Endothelial cell of umbilical vein (primary cell): Measurements from ENCODE around the gene TDRD10. TPM values are rescaled to one million over a fixed set of nuclear protein-coding genes. Genes with fewer than 3 reads are reported as not detected.

Experiments used
- BruUV-seq: library from RNA; stranded (reverse); fragments of 400-500 nt; replicated peaks from 2 replicates; lab custom pipeline; 2021; lab: Mats Ljungman, UMichigan
- CTCF ChIA-PET: fragments of 300-600, 350-600 bp; sonication (Branson Sonifier 250); formaldehyde crosslinking; loops from one replicate; lab custom pipeline; 2021; ENCODE audit warnings: antibody characterized with exemption, inconsistent platforms; lab: Charles Lee
- POLR2A ChIA-PET: fragments of 300-600, 350-600 bp; sonication (Branson Sonifier 250); formaldehyde crosslinking; loops from one replicate; lab custom pipeline; 2021; ENCODE audit warnings: antibody characterized with exemption, inconsistent platforms; lab: Charles Lee
- DNase-seq: peaks from one replicate; pipeline ENCODE4 v3.0.0-alpha.2; 2011; ENCODE audit warnings: low read depth, low spot score
- FAIRE-seq: peaks from 2 replicates; lab custom pipeline; 2011; peaks lifted over from hg19 to GRCh38; lab: Jason Lieb, UNC
- H2AFZ ChIP-seq: 2 replicates; pipeline ENCODE4 v1.6.0; 2012; ENCODE audit warnings: low read depth, low read length, control low read depth, inconsistent platforms
- H3K27ac ChIP-seq: 2 replicates; pipeline ENCODE4 v1.5.1; 2011; ENCODE audit warnings: low read depth, mild to moderate bottlenecking, control low read depth, low read length, moderate library complexity; ENCODE audit not compliant: insufficient read depth
- H3K27me3 ChIP-seq, 2 experiments: 2 replicates each; pipeline versions ENCODE4 v1.6.0 to v1.6.1; 2011; ENCODE audit warnings: low read length in 2 of 2, mixed read lengths in 1 of 2; ENCODE audit not compliant: control insufficient read depth in 2 of 2, insufficient read depth in 2 of 2
- H3K36me3 ChIP-seq, 2 experiments: 2 replicates in 1 of 2; 3 replicates in 1 of 2; pipeline ENCODE4 v1.5.1; 2011; ENCODE audit warnings: low read length in 2 of 2, mild to moderate bottlenecking in 1 of 2, moderate library complexity in 1 of 2; ENCODE audit not compliant: control insufficient read depth in 2 of 2, insufficient read depth in 2 of 2; ENCODE audit errors: extremely low read depth in 1 of 2
- H3K4me1 ChIP-seq: 3 replicates; pipeline ENCODE4 v1.5.1; 2011; ENCODE audit warnings: mild to moderate bottlenecking, low read length; ENCODE audit not compliant: control insufficient read depth, insufficient read depth; ENCODE audit errors: extremely low read depth
- H3K4me2 ChIP-seq: 2 replicates; pipeline ENCODE4 v1.6.1; 2011; ENCODE audit warnings: low read length, control low read depth, mixed read lengths; ENCODE audit not compliant: insufficient read depth
- H3K4me3 ChIP-seq, 3 experiments: fragments of 200-600 bp in 1 of 3; sonication (generic), shearing (Covaris generic) in 1 of 3; replicated peaks in 1 of 3; 2 replicates each; pipeline ENCODE4 v1.5.1; 2011 to 2016; ENCODE audit warnings: control low read depth in 3 of 3, low read length in 3 of 3, mild to moderate bottlenecking in 2 of 3, inconsistent platforms in 1 of 3, low read depth in 1 of 3, moderate library complexity in 1 of 3; ENCODE audit not compliant: insufficient read depth in 1 of 3
- H3K79me2 ChIP-seq: 2 replicates; pipeline ENCODE4 v1.6.0; 2012; ENCODE audit warnings: low read length, inconsistent platforms; ENCODE audit not compliant: control insufficient read depth, insufficient read depth
- H3K9ac ChIP-seq: replicated peaks from 2 replicates; pipeline ENCODE3; 2011; ENCODE audit warnings: low read length, control low read depth; ENCODE audit not compliant: insufficient read depth; ENCODE audit errors: extremely low read depth
- H3K9me1 ChIP-seq: replicated peaks from 3 replicates; pipeline ENCODE4 v1.6.0; 2011; ENCODE audit warnings: mild to moderate bottlenecking, low read length; ENCODE audit not compliant: control insufficient read depth, insufficient read depth; ENCODE audit errors: extremely low read depth
- H3K9me3 ChIP-seq: replicated peaks from 2 replicates; pipeline ENCODE4 v1.5.1; 2012; ENCODE audit warnings: low read length, inconsistent platforms; ENCODE audit not compliant: control insufficient read depth, insufficient read depth
- H4K20me1 ChIP-seq: replicated peaks from 2 replicates; pipeline ENCODE3; 2011; ENCODE audit warnings: mild to moderate bottlenecking, low read length; ENCODE audit not compliant: control insufficient read depth, insufficient read depth; ENCODE audit errors: extremely low read depth
- CTCF ChIP-seq, 2 donors: IDR thresholded peaks; 1 replicate in 1 of 2; 2 replicates in 1 of 2; pipeline ENCODE4 v1.5.1; 2011; ENCODE audit warnings: low read length in 2 of 2, mild to moderate bottlenecking in 2 of 2, moderate library complexity in 2 of 2, control low read depth in 1 of 2, inconsistent platforms in 1 of 2, low read depth in 1 of 2; ENCODE audit not compliant: insufficient read depth in 1 of 2; ENCODE audit errors: extremely low read depth in 1 of 2
- EZH2 ChIP-seq: IDR thresholded peaks from 2 replicates; pipeline ENCODE4 v1.6.1; 2012; ENCODE audit warnings: borderline replicate concordance, low read depth, mild to moderate bottlenecking, moderate library complexity, low read length, inconsistent platforms; ENCODE audit not compliant: severe bottlenecking
- FOS ChIP-seq: IDR thresholded peaks from 2 replicates; pipeline ENCODE4 v1.6.1; 2011; ENCODE audit warnings: mild to moderate bottlenecking, low read length, moderate library complexity, borderline replicate concordance; ENCODE audit not compliant: insufficient read depth
- GATA2 ChIP-seq: IDR thresholded peaks from 2 replicates; pipeline ENCODE4 v1.7.0; 2011; ENCODE audit warnings: low read depth, mild to moderate bottlenecking, moderate library complexity, mixed read lengths, low read length; ENCODE audit not compliant: insufficient read length, insufficient read depth
- JUN ChIP-seq: IDR thresholded peaks from 2 replicates; pipeline ENCODE4 v1.6.1; 2011; ENCODE audit warnings: borderline replicate concordance, low read depth; ENCODE audit not compliant: insufficient read length, insufficient read depth
- MAX ChIP-seq: IDR thresholded peaks from 2 replicates; pipeline ENCODE4 v1.6.1; 2011; ENCODE audit not compliant: insufficient read depth, insufficient read length
- MYC ChIP-seq: IDR thresholded peaks from one replicate; pipeline ENCODE4 v1.6.1; 2011; ENCODE audit warnings: mild to moderate bottlenecking, low read depth, low read length
- POLR2A ChIP-seq: IDR thresholded peaks from 2 replicates; pipeline ENCODE4 v1.6.1; 2012; ENCODE audit warnings: low read depth, mild to moderate bottlenecking, control low read depth, low read length
- POLR2AphosphoS5 ChIP-seq: IDR thresholded peaks from 2 replicates; pipeline ENCODE4 v1.6.1; 2012; ENCODE audit warnings: low read depth, mild to moderate bottlenecking, control low read depth, low read length, moderate library complexity; ENCODE audit not compliant: insufficient read depth
- dilution Hi-C: fragments of 300-500 bp; cut with MboI; formaldehyde crosslinking; loops from one replicate; pipeline ENCODE4 v1.15.0; 2019; ENCODE audit warnings: low sequenced_read_pairs; ENCODE audit not compliant: extremely low pct_ligation_motif_present
- intact Hi-C: fragments of 100-400 bp; cut with micrococcal nuclease; formaldehyde crosslinking; loops from one replicate; pipeline ENCODE4 v1.10.0; 2022
- polyA plus RNA-seq, 4 experiments: library from polyadenylated mRNA; depleted of rRNA in 3 of 4; stranded (reverse) in 3 of 4; unstranded in 1 of 4; fragments of >200 nt; gene quantifications; 2 replicates each; pipeline versions ENCODE4 v1.2.1 to v1.2.3, GENCODE V29; 2011 to 2012; ENCODE audit warnings: missing spikeins in 1 of 4
- total RNA-seq: library from RNA; stranded (reverse); gene quantifications from 2 replicates; pipeline ENCODE4 v1.2.3, GENCODE V29; 2021

The TDRD10 gene
- total and polyA plus RNA-seq, 2 donors (not counting 3 experiments of a cell fraction or from before 2014, with no cell fraction given): 6.1 to 9.1 TPM

- dilution Hi-C loops: no loop called here
- BruUV-seq: no TSS peak
- peaks cover 40 to 46% of the 10 kb centered on the region in 2 experiments for H3K36me3 ChIP-seq
- ChIA-PET POLR2A (interaction anchor here (0.5 kb wide), 1 partner anchor 59 kb away, joined by 8 read pairs; no protein-coding TSS in a partner anchor), CTCF (interaction anchor here (7.4 kb wide), 1 partner anchor 67 kb away, joined by 489 read pairs; no protein-coding TSS in a partner anchor)
- DNase-seq (no peak), FAIRE-seq (no peak)
- H3K4me2 ChIP-seq: no peak overlapping the region
- no peak overlapping the region for H2AFZ ChIP-seq
- no peak overlapping the region for H3K9ac ChIP-seq
- peaks cover 3% of the 10 kb centered on the region for H3K79me2 ChIP-seq
- H3K27me3 ChIP-seq: no peaks in the 10 kb centered on the region
- intact Hi-C loops: no loop called here
- H3K9me1 ChIP-seq: no peaks in the 10 kb centered on the region
- no peak for TF ChIP-seq POLR2AphosphoS5
- TF ChIP-seq MYC: no peak
- no peak for TF ChIP-seq CTCF (IDR thresholded peaks at IDR 0.05; ENCODE audit: extremely low read depth in 1 of 2, insufficient read depth in 1 of 2, low read depth in 1 of 2, low read length in 2 of 2)
- TF ChIP-seq FOS: no peak
- TF ChIP-seq JUN: no peak
- no peak for TF ChIP-seq GATA2
- TF ChIP-seq POLR2A: no peak
- TF ChIP-seq MAX: no peak
- TF ChIP-seq EZH2: no peak
- H3K4me3 ChIP-seq: no peak overlapping the region
- no peaks in the 10 kb centered on the region for H3K9me3 ChIP-seq
- H3K27ac ChIP-seq: no peak overlapping the region
- no peaks in the 10 kb centered on the region for H4K20me1 ChIP-seq
- H3K4me1 ChIP-seq: no peaks in the 10 kb centered on the region
Observed at GRCh38 chr1:154549202-154549770, 47.3 kb downstream of the TDRD10 start.
